Astrocyte of the spinal cord (primary cell): ENCODE results near the gene PABPN1.

ENCODE experiments used
- DNase-seq: peaks from one replicate; pipeline ENCODE4 v3.0.0; 2011; ENCODE audit warnings: low read depth, low spot score
- H3K4me3 ChIP-seq: 2 replicates; pipeline ENCODE4 v1.5.1; 2011; ENCODE audit warnings: low read depth, mild to moderate bottlenecking, low read length, moderate library complexity
- CTCF ChIP-seq: IDR thresholded peaks from 2 replicates; pipeline ENCODE4 v1.5.1; 2012; ENCODE audit warnings: low read depth, mild to moderate bottlenecking, low read length, inconsistent platforms
- in situ Hi-C: cut with HindIII; loops from 2 replicates; pipeline ENCODE4 v1.10.0; 2017; ENCODE audit warnings: low sequenced_read_pairs

PABPN1 gene

GRCh38 chr14:23362200-23362599 is 40.9 kb downstream of the PABPN1 start:
- TF ChIP-seq CTCF, result peak; percentile 31
- in situ Hi-C loops, result no loop called here
- peak; percentile 14 for DNase-seq

GRCh38 chr14:23364164-23365035 is 43.1 kb downstream of the PABPN1 start:
- TF ChIP-seq CTCF, result no peak
- DNase-seq, result no peak
- H3K4me3 ChIP-seq, result peak overlapping the region; percentile 43
- in situ Hi-C loops, result no loop called here

More at GRCh38 chr14:23362200-23362599, 40.9 kb downstream of the PABPN1 start:
- H3K4me3 ChIP-seq, result no peak overlapping the region

- peak within 1 kb of the TSS; percentile 43 for H3K4me3 ChIP-seq
- DNase-seq, result peak; percentile 13
- in situ Hi-C loops, result no loop called here
- TF ChIP-seq CTCF, result no peak
Observed at GRCh38 chr14:23365036-23365731, 43.9 kb downstream of the PABPN1 start, which contains the start of gene EFS. EFS (minus strand) TSS chr14:23365172; CDS start chr14:23365025, 147 bp downstream.

GRCh38 chr14:23365732-23366425 is 44.6 kb downstream of the PABPN1 start:
- H3K4me3 ChIP-seq, result peak overlapping the region; percentile 40
- peak; percentile 45 for DNase-seq
- TF ChIP-seq CTCF, result no peak
- in situ Hi-C loops, result no loop called here

DNA sequence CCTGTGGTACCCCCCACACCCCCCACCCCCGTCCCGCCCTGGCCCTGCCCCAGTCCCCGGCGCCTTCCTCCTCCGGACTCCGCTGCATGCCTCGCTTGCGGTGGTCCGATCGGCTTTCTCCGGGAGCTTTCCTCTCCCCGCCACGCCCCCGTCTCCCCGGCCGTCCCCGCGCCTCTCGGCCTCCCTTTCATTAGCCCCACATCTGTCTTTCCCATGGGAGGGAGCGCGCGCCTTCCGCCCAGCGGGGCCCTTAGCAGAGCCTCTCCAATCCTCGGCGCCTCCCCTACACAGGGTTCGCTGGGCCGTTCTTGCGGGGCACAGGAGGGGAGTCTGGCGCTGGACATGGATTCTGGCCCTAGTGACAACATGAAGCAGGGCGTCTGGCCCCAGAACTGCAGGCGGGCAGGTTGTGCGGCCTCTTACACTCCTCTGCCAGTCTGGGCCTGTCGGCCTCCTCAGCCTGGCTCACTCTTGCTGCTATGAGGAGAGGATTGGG is 45.2 kb downstream of the PABPN1 start:
- in situ Hi-C loops, result no loop called here
- peak; percentile 49 for DNase-seq
- no peak for TF ChIP-seq CTCF
- H3K4me3 ChIP-seq, result peak overlapping the region; percentile 40

- TF ChIP-seq CTCF, result no peak
- H3K4me3 ChIP-seq, result no peak overlapping the region
- in situ Hi-C loops, result no loop called here
- DNase-seq, result no peak
Observed at GRCh38 chr14:23370221-23370620, 49.0 kb downstream of the PABPN1 start.
